Measurements from ENCODE around the gene CLASRP. TPM values are rescaled to one million over a fixed set of nuclear protein-coding genes. Genes with fewer than 3 reads are reported as not detected.

Gene CLASRP
- total and polyA plus RNA-seq, 9 of the 15 experiments (the other 6 are each of a cell fraction or from before 2014, with no cell fraction given): 0.94 to 86.3 (median 44.0) TPM

DNA sequence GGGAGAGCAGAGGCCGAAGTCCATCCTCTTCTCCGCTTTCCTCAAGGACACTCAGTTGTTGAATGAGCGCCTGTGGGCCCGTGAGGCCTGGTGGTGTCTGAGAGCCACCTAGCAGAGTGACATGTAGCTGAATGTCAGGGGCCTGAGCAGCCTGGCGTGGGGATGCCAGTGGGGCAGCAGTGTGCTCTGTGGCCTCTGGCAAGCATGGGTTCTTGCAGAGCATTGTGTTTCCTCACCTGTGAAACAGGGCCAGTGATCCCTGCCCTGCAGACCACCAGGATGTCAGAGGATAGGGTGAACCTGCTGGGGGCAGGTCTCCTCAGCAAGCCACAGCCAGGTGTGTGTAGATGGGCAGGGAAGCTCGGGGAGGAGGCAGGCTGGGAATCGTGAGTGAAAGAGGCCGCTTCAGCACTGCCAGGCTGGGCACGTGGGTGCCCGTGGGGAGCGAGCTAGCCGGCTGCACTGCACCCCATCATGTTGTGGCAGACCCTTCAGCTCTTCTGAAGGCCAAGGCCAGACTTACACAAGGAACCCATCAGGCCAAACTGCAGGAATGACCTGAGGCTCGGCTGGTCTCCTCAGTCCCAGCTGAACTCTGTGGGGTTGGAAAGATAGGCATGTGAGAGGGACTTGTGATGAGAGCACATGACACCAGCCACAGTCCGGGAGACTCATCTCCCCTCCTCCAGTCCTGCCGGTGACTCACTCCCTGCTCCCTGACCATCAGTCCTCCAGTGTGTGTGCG lies 59.1 kb downstream of the CLASRP start (continued):
- TF ChIP-seq E2F6 (IDR thresholded peaks at IDR 0.05; ENCODE audit: borderline replicate concordance in 1 of 2, extremely low read depth in 1 of 2, insufficient read depth in 1 of 2, insufficient read length in 1 of 2, low read depth in 1 of 2, low read length in 1 of 2, poor library complexity in 1 of 2, severe bottlenecking in 1 of 2) (peak; percentile 22 to 51), FOXJ3 (CRISPR knock-in tag; IDR thresholded peaks at IDR 0.05) (no peak), XRCC5 (IDR thresholded peaks at IDR 0.05; ENCODE audit: low read depth, low read length) (no peak), HDAC8 (tag; IDR thresholded peaks at IDR 0.05) (no peak; the same call in 1 of the 2 replicates), ZNF184 (CRISPR knock-in tag; IDR thresholded peaks at IDR 0.05) (no peak), OTX1 (CRISPR knock-in tag; IDR thresholded peaks at IDR 0.05) (no peak), ZKSCAN8 (CRISPR knock-in tag; IDR thresholded peaks at IDR 0.05) (no peak), FOXK1 (CRISPR knock-in tag; IDR thresholded peaks at IDR 0.05; ENCODE audit: borderline replicate concordance) (no peak), ZSCAN29 (IDR thresholded peaks at IDR 0.05) (no peak), FOSL1 (tag; conservative IDR thresholded peaks at IDR 0.05) (peak; percentile 98), ZFPM2 (CRISPR knock-in tag; IDR thresholded peaks at IDR 0.05) (no peak), EWSR1 (IDR thresholded peaks at IDR 0.05; ENCODE audit: borderline replicate concordance, low read depth, partially characterized antibody) (no peak), POLR3G (IDR thresholded peaks at IDR 0.05; ENCODE audit: extremely low read depth, insufficient read length, insufficient replicate concordance) (no peak), RFX1 (IDR thresholded peaks at IDR 0.05) (no peak), ZNF785 (CRISPR knock-in tag; IDR thresholded peaks at IDR 0.05) (no peak), TGIF2 (CRISPR knock-in tag; IDR thresholded peaks at IDR 0.05) (no peak), ZNF609 (CRISPR knock-in tag; IDR thresholded peaks at IDR 0.05; ENCODE audit: borderline replicate concordance) (no peak), CREM (IDR thresholded peaks at IDR 0.05; ENCODE audit: low read depth) (peak; percentile 62), LEF1 (IDR thresholded peaks at IDR 0.05) (0 out of 2 replicates have a peak, but pooled peaks have one; percentile 35)
- TF ChIP-seq, protein P1, sequence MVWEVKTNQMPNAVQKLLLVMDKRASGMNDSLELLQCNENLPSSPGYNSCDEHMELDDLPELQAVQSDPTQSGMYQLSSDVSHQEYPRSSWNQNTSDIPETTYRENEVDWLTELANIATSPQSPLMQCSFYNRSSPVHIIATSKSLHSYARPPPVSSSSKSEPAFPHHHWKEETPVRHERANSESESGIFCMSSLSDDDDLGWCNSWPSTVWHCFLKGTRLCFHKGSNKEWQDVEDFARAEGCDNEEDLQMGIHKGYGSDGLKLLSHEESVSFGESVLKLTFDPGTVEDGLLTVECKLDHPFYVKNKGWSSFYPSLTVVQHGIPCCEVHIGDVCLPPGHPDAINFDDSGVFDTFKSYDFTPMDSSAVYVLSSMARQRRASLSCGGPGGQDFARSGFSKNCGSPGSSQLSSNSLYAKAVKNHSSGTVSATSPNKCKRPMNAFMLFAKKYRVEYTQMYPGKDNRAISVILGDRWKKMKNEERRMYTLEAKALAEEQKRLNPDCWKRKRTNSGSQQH (CRISPR knock-in tag; IDR thresholded peaks at IDR 0.05): no peak
- TF ChIP-seq, protein P2, sequence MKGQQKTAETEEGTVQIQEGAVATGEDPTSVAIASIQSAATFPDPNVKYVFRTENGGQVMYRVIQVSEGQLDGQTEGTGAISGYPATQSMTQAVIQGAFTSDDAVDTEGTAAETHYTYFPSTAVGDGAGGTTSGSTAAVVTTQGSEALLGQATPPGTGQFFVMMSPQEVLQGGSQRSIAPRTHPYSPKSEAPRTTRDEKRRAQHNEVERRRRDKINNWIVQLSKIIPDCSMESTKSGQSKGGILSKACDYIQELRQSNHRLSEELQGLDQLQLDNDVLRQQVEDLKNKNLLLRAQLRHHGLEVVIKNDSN (CRISPR knock-in tag; IDR thresholded peaks at IDR 0.05): peak; percentile 92
